GM19455 (cell line): ENCODE data around the gene ARRB2.

Source experiments
- ATAC-seq: cut with Tn5 transposase; IDR thresholded peaks from one replicate; pipeline ENCODE4 v1.9.1; 2021; ENCODE audit not compliant: unreplicated experiment

ARRB2 gene

DNA sequence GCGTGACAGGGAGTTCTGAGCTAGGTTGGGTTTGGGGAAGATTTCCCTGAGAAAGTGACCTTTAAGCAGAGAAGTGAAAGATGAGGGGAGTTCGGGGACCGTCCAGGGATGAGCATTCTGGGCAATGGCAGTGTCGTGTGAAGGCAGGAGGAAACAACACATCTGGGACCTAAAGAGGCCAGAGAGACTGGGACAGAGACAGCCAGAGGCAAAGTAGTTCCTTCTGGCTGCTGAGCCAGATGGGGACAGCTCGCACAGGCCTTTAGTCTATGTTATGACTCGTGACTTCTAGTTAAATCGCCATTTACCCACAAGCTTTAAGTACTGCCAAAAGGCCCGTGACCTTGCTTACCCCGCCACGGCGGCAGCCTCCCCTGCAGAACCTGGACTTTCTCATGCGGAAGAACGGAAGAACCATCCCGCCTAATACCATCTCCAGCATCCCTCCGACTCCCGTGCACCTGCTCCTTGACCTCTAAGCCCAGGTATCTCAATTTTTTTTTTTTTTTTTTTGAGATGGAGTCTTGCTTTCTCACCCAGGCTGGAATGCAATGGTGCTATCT lies 12.3 kb downstream of the ARRB2 start:
- ATAC-seq: no peak

DNA sequence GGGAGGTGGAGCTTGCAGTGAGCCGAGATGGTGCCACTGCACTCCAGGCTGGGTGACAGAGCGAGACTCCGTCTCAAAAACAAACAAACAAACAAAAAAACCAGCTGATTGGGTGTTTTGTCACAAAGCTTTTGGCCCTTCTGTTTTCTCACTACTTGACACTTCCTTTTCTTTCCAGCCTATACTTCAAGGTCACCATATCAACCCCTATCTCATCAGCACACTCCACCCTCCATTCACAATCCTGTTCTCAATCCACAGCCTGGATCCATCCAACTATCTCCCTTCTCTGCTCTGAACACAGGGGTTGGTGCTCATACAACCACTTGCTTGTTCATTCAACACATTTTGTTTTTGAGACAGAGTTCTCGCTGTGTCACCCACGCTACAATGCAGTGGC lies 14.2 kb downstream of the ARRB2 start:
- no peak for ATAC-seq

DNA sequence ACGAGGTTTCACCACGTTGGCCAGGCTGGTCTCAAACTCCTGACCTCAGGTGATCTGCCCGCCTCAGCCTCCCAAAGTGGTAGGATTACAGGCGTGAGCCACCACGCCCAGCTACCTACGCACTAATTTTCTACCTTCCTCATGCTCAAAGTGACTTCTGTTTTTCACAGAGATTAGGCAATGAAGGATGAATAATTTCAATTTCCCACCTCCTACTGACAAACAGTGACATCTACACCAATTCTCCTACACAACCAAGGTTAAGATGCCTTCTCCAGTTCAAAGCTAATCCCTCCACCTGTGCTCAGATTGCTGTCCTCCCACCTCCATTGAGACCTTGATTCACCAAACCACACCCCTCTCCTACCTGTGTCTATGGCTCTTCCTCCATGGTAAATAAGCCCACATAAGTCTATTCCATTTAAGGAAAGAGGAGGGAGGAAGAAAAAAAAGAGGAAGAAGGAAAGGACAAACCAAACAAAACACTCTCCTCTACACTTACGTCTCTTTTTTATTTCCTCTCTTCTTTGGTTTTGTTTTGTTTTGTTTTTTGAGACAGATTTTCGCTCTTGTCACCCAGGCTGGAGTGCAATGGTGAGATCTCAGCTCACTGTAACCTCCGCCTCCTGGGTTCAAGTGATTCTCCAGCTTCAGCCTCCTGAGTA lies 15.3 kb downstream of the ARRB2 start:
- ATAC-seq: no peak

DNA sequence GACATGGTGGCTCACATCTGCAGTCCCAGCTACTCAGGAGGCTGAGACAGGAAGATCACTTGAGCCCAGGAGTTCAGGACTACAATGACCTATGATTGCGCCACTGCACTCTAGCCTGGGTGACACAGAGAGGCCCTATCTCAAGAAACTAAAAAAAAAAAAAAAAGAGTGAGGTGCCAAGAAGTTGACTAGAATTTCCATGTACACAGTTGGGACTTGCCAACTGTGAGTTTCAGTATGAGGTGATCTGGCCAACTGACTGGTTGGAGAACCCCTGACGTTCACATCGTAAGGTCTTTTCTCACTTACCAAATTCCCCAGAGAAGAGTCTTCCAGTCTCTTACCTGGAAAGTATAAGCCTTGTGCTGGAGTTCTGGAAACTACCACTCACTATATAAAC lies 17.7 kb downstream of the ARRB2 start:
- ATAC-seq: no peak

DNA sequence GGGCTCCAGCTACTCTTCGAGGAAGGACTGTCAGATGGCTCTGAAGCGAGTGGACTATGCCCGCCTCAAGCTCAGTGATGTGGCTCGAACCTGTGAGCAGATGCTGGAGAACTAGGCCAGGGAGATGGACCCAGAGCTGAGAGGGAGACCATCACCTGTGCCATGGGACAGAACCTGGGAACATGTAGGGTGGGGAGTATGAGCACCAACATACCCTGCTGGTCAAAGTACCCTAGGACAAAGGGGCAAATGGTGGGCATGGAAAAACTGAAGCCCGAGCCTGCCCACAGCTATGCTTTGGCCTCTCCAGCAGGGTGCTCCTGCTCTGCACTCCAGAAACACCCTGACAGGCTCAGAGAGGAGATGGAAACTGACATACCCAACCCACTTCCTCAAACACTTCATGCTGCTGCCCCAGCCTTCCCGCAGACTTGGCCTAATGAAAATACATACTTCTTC lies 22.7 kb downstream of the ARRB2 start:
- no peak for ATAC-seq

DNA sequence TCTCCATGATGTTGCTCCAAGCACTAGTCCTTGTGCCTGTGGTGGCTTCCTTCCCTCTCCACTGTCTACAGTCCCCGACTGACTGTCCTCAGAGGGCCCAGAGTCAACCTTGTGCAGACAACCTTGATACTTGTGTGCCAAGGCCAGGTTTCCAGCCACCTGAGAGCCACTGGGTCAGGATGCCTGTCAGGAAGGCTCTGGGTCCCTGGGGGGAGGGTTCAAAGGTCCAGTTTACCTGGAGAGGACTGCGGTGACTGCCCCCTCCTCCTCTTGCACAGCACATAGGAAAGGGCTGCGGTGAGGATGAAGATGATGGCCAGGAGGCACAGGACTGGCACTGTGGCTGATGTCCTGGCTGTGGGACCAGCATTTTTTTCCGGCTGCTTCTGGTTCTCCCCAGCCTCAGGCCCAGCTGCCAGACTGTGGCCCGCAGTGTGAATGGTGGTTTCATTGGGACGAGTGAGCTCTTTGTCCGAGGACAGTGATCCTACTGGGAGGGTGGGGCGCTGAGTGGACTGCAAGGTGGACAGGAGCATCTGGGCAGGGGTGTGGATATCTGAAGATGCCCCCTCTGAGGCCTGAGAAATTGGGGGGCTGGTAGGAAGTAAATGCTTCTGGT lies 24.5 kb downstream of the ARRB2 start:
- no peak for ATAC-seq

DNA sequence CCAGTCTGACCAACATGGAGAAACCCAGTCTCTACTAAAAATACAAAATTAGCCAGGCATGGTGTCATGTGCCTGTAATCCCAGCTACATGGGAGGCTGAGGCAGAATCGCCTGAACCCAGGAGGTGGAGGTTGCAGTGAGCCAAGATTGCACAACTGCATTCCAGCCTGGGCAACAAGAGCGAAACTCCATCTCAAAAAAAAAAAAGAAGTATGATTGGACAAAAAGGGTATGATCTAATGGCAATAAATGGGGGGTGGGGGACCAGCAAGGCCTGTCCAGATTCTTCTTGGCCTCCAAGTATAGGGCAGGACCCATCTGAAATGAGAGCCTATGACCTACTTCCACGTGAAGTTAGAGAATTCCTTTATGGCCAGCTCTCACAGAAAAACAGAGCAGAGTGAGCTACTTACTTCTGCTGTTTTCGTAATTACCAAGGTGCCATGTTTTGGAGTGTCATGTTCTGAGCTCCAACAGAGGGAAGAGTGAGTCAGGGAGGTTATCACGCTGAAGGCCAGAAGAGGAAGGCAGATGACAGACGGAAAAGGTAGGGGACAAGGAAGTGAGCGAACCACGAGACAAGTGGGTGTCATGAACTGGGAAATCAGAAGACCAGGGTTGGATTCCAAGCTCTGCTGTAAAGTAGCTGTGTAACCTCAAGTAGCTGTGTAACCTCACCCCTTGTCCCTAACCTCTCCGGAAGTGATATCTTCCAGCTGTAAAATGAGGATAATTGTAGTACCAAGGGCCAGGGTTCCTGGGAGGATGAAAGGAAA lies 25.6 kb downstream of the ARRB2 start:
- ATAC-seq: no peak

DNA sequence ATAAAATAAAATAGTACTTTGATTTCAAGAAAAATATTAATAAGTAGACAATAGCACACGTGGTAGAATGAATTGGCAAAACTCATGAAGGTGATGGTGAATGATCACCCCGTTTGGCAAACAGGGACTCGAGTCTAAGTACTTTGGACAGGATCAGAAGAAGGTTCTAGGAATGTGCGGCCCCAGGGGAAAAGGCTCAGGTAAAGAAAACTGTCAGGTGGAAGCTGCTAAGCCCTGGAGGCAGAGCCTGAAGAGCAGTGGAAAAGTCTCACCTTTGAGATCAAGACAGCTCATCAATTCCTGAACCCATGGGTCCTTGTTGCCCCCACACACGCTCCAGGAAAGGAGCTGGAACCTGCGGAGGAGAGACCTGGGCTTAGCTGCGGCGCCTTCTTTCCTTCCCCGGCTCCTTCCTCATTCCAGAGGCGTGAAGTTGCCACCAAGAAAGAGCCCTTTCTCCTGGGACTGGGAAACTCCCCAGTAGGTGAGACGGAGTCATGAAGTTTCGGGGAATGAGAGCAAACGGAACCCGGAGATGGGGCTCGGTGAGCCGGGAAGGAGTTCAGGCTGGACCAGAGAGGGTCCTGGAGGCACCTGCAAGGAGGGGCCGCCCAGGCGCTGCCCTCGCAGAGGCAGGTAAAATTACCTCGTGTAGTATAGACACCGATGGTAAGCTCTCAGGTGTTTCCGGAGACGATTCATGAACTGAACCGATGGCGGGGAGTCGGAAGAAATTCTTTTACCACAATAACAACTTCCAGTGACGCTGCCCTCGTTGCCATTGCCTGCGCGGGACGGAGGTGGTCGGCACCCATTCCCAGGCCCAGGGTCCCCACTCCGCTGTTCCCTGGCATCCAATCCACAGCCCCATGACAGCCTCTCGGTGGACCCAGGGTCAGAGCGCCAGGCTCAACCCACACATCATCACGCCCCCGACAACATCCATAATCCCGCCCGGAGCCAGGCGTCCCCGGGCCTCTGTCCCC lies 28.0 kb downstream of the ARRB2 start:
- ATAC-seq: no peak

DNA sequence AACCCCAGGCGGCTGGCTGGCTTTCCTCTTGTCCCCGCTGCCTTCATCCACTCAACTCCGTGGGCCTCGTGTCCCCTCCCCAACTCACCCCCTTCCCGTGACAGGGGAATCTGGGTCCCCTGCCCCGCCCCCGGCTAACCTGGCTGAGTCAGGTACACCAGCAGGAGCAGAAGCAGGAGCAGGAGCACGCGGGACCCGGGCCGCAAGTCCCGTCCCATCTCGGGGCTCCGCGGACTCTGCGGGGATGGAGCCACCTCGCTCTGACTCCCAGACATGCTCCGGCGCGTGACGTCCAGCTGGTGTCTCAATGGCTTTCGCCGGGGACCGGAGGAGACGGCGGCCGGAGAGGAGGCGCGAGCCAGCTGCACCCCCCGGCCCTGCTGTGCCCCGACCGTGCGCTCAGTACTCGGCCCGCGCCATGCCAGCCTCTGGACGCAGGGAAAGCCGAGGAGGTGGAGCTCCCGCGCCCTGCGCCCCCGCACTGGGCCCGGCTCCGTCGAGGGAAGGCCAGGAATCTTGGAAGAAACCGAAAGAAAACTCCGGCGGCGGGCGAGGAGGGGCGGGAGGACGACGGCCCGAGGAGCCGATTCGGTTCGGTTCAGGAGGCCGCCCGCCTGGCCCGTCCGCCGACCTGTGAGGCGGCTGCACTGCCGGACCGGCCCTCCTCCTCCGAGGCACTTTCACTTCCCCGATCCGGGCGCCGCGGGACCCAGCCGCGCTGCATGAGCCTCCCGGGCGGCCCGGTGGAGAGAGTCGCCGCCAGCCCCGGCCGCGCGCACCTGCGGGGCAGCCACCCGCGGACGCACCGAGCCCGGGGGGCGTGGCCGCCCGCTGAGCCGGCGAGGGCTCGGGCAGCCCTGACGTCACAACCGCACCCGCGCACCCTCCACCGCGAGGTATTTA lies 28.9 kb downstream of the ARRB2 start, which contains the start of the genes CXCL16 and ZMYND15:
Gene CXCL16, minus strand, starts transcription at position 807 of the 903 bp plus-strand sequence. Its CDS starts 589 bp downstream, at position 218.
Gene ZMYND15, plus strand, starts transcription at position 712 of the 903 bp plus-strand sequence. CDS start 716 bp downstream, outside the sequence.
- ATAC-seq: no peak

DNA sequence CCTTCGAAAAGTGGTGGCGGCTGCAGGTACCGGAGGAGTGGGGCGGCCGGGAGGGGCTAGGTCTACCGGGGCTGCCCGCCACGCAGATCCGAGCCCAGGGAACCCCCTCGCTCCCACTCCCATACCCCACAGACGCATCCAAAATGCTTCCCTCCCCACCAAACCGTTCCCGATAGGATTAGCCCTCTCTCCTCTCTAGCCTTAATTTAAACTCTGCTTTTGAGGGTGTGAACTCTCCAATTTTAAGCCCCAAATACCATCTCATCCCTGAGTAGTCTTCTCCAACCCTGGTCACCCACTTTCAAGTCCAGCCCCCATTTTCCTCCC lies 29.6 kb downstream of the ARRB2 start:
- no peak for ATAC-seq

DNA sequence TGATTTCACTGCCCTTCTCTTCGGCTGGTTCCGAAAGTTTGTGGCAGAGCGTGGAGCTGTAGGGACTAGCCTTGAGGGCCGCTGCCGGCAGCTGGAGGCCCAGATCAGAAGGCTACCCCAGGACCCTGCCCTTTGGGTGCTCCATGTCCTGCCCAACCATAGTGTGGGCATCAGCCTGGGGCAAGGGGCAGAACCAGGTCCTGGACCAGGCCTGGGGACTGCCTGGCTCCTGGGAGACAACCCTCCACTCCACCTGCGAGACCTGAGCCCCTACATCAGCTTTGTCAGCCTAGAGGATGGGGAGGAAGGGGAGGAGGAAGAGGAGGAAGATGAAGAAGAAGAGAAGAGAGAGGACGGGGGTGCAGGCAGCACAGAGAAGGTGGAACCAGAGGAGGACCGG lies 30.2 kb downstream of the ARRB2 start:
- ATAC-seq: no peak

DNA sequence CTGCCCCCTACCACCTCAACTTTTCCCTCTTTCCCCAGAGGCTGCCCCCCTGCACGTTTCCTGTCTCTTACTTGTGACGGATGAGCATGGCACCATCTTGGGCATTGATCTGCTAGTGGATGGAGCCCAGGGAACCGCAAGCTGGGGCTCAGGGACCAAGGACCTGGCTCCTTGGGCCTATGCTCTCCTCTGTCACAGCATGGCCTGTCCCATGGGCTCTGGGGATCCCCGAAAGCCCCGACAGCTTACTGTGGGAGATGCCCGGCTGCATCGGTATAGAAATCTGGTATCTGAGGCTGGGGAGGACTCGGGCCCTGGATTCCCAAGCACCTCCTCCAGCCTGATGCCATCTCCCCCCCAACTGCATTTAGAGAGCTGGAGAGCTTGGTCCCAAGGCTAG lies 31.1 kb downstream of the ARRB2 start:
- no peak for ATAC-seq

DNA sequence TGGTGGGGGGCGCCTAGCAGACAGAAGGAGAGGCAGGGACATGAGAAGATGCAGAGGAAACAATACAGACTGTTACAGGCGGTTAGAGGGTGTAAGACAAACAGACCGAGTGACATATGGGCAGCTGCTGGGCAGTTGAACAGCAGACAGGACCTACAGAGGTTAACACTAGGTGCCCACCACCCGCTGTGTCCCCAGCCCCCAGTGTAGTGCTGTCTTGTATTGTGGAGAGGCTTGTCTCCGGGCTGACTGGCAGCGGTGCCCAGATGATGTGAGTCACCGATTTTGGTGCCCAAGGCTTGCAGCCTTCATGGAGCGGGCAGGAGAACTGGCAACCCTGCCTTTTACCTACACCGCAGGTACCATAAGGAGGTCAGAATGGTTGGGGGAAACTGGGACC lies 31.7 kb downstream of the ARRB2 start:
- ATAC-seq: no peak

DNA sequence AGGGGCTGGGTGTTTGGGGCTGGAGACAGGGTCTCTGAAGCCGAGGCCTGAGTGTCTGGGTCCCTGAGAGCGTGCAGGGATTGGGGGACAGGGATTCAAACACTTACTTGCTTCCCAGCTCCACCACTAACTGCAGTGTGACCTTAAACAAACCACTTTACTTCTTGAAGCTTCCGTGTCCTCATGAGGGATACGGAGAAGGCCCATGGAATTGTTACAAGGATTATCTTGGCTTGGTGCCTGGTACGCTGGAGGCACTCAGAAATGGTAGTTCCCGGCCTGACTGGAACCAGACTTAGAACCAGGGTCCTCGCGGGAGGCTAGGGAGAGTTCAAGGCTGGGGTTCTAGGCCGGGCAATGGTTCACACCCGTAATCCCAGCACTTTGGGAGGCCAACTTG lies 32.2 kb downstream of the ARRB2 start:
- no peak for ATAC-seq

DNA sequence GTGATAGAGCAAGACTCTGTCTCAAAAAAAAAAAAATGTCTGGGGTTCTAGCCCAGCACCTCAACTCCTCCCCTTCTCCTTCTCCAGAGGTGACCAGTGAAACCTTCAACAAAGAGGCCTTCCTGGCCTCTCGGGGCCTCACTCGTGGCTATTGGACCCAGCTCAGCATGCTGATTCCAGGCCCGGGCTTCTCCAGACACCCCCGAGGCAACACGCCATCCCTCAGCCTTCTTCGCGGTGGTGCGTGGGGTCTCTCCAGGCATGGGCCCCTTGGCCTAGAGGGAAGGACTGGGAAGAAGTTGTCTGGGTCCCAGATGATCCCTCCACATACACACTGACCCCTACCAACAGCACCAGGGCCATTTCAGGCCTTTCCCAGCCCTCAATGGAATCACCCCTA lies 32.8 kb downstream of the ARRB2 start:
- no peak for ATAC-seq

DNA sequence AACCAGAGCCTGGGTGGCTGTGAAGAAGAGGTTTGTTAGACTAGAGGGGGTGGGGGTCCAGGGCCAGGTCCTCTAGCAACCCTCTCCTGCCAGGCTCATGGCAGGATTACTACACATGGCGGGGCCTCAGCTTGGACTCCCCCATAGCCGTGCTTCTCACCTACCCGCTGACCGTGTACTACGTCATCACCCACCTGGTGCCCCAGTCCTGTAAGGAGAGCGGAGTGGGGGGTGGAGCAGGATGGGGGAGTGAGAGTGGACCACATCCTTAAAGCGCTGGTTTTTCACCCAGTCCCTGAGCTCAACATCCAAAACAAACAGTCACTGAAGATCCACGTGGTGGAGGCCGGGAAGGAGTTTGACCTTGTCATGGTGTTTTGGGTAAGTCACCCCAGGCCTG lies 33.5 kb downstream of the ARRB2 start:
- no peak for ATAC-seq

DNA sequence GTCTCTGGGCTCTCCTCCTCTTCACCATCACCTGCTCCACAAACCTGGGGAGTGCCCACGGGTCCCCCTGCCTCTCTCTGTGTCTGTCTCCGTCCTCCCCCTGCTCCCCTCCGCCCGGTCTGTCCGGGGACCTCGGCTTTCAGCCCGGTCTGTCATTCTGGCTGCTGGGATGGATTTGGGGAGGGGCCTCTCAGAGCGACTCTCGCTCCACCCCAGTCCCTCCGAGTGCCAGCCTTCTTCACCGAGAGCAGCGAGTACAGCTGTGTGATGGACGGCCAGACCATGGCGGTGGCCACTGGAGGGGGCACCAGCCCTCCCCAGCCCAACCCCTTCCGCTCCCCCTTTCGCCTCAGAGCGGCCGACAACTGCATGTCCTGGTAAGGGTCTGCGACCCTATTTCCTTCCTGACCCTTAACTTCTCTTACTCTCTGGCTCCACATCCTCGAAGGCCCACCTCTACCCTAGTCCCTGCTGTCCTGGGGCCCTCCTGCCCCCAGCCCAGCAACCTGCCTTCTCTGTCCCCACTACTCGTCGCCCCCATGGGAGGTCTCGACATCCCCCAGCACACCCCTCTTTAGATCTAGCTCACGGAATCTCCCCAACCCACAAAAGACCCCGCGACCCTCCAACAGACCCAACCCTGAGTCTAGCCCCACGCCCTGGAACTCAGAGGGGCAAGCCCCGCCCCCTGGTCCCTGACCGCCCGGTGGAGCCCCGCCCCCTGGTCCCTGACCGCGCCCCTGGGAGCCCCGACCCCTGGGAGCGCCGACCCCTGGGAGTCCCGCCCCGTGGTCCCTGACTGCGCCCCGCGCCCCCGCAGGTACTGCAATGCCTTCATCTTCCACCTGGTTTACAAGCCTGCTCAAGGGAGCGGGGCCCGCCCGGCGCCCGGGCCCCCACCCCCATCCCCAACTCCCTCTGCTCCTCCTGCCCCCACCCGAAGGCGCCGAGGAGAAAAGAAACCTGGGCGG lies 34.9 kb downstream of the ARRB2 start:
- no peak for ATAC-seq

DNA sequence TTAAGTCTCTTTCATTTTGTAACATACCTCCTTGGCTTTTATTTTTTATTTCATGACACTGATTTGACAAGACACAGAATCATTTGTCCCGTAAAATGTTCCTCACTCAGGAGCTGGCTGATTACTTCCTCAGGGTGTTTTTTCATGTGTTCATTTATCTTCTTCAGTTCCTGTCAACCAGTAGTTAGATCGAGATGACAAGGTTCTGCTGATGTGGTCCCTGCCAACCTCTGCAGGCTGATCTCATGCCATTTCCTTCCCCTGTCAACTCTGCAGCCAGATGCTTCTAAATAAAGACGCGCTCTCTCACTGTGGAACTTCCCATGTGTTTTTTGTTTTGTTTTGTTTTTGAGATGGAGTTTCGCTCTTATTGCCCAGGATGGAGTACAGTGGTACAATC lies 37.4 kb downstream of the ARRB2 start:
- no peak for ATAC-seq
